RCC 7860 (cell line): ENCODE results near the gene LDHB.
"Not testable (repeated sequence)": the region's sequence is repeated elsewhere in the genome, so short reads cannot be mapped to it uniquely, and the experiment has no call there.

Experiments used
- DNase-seq: peaks from one replicate; pipeline ENCODE4 v3.0.0-alpha.2; 2015; ENCODE audit warnings: low spot score
- FAIRE-seq: peaks from 2 replicates; lab custom pipeline; 2012; peaks lifted over from hg19 to GRCh38; lab: Jason Lieb, UNC

The LDHB gene

DNA sequence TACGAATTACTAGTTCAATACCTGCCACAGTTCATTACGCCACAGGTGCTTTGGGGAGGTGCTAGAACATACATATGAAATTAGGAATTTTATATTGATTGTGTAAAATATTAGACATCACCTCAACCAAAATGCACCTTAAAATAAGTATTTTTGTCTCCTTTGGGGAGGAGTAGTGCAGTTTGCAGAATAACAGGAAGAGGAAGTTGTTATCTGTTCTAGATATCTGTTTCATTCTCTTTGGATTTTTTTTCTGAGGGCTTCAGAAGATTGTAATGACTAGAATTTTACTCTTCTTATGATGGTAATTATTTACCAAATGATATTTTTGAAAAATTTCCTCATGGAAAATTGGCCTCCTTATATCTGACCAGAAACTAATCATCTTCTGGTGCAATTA is 43.1 kb downstream of the LDHB start:
- FAIRE-seq (no peak), DNase-seq (no peak)

DNA sequence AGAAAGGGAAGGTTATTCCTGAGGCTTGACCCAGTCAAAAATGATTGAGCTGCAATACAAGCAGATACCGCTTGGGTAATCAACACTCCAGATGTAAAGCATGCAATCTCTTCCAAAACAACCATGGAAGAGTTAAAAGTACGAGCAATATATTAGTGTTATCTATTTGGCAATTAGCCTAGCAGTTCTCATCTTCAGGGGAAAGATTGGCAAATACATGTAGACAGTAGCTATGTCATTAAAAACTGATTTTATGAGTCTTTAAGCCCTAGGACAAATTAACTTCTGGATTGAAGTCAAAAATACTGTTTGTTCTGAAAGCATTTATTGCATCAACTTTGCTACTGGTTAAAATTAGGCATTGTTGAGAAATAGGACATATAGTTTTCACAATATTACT is 43.7 kb downstream of the LDHB start:
- DNase-seq (no peak), FAIRE-seq (no peak)

DNA sequence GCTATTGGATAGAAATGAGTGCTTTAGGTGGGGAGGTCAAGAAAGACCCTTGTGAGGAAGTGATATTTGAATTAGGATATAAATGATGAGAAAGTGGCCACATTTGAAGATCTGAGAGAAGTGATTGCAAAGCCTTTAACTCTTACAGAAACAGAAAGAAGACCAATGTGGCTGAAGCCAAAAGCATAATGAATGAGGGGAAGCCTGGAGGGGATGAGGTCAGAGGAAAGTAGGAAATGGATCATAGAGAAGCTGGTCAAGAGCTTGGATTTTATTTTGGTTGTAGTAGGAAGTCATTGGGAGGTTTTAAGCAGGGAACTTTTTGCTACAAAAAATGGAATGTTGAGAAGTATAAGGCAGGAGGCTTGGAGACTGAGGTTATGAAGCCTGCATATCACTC is 49.4 kb downstream of the LDHB start:
- FAIRE-seq = no peak
- DNase-seq = no peak

DNA sequence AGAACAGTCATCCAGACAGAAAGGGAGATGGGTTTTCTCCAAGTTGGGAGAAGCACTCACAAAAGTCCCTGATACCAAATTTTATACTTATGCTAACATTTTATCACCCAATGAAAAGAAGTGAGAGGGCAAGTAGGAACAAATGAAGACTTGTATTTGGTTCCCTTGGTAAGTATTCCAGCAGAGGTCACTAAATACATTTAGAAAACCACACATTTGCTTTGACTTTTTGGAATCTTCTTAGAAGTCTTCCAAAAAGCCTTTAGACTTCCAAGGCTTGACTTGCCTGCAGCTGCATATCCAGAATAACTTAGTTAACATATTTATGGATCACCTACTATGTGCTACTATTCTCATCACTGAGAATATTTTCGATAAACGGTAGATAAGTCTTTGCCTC is 49.9 kb downstream of the LDHB start:
- FAIRE-seq (no peak), DNase-seq (no peak)

DNA sequence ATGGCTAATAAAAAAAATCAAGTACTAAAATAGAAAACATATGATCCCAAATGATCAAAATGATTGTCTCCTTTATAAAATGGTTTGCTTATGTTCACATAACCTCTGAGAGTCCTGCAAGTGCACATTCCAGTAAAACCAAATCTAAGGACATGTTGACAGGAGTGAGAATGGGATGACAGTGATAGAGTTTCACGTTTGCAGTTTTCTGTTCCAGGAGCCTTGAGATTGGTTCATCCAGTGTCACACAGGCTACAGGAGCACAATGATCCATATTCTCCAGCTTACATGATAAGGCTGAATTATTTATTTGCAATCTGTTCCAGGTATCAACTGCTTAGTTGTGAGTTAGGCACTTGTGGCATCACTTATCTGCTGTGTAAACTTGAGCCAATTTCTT is 51.5 kb downstream of the LDHB start:
- DNase-seq = no peak
- no peak for FAIRE-seq

DNA sequence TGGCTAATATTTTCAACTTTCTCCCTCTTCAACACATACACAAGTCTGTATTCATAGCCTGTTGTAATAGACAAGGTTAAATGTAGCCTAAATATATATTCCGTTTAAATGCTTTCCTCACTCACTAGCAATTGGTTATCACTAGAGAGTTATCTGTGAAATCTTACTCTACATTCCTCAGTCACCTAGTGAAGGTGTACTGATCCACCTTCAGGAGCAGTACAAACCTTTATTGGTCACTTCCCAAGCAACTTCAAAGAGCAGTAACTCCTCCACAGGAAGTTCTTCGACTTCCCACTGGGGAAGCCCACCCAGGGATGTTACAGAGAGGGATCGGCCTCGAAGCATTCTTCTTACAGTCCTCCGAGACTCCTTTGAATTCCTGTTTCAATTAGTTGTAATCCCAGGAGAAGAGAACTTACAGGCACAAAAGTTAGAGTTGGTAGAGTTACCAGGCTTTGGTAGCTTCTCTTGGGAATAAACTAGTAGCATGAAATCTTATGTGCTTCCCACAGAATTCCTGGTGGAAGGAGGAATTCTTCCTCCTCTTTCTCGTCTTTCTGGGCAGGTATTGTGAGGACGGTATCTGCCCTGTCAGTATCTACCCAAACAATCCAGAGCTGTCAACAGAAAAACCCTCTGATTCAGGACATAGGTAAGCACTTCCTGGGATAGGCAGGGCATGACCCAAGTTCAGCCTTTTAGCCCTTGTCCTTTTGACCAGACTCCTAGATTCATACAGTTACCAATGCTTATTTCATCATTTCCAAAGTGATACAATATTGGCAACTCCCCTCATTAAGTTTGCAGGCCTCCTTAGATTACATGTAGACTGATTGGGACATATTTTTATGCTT is 53.2 kb downstream of the LDHB start, which contains the start of gene GYS2:
Gene GYS2 (minus strand): TSS at position 603 of the 857 bp plus-strand sequence. CDS start 255 bp downstream, at position 348.
- no peak for DNase-seq
- FAIRE-seq = no peak

DNA sequence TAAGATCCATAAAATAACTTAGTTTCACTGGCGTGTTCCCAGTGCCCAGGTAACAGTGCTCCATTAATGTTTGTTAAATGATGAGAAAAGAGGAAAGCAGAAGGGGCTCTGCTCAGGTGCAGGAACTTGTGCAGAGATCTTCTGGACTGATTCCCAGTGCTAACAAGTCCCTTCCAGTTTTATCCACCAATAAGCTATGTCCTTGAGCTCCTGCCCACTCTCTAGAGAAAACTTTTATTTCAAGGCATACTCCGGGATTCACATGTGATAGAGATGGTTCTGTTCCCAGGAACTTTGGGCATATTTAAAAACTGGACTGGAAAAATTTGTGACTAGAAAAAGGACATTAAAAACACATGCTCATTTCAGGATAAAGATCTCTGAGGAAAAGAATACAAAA is 54.9 kb downstream of the LDHB start:
- FAIRE-seq (no peak), DNase-seq (no peak)

DNA sequence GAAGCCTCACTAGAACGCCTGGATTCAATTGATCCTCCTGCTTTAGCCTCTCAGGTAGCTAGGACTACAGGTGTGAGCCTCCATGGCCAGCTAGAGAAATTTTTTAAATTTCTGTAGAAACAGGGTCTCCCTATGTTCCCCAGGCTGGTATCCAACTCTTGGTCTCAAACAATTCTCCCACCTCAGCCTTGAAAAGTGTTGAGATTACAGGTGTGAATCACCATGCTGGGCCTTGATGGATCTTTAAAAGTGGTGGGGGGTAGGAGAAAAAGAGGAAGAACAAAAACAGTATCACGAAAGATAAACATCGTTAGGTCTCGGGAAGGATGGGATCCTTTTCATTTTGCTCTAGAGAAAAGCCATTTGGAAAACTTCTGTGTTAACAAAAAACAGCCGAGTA is 57.4 kb downstream of the LDHB start:
- no peak for DNase-seq
- no peak for FAIRE-seq

DNA sequence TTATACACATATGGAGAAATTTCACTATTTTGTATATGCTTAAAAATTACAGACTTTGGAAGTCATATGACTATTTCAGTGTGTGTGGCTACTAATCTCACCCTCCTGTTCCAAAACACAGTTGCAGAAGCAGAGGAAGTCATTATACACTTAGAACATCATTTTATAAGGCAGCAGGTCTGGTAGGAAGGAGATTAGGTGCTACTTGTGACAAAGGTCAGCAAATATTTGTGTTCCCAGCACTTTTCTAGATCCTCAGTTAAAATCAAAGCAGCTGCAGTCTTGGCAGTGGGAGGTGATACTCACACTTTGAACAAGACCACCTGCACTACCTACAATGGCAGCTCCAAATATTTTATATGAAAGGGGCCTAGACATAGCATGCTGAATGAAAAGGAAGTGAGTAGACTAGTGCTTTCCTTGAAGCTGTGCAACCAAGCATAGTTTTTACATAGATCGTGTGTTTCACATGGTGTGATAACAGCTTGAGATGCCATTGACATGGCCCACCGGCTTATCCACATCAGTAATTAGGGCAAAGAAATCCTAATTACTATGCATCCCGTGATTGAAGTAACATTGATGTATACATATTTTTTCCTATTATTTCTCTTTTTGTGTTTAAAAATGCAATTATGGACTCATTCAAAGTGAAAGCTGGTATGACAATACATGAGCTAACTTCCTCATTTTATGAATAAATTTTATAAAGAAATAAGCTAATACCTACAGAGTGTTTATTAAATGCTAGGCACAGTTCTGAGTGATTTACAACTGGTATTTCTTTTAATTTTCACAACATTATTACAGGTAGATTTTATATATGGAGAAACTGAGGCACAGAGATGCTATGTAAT is 58.3 kb downstream of the LDHB start:
- DNase-seq (no peak), FAIRE-seq (no peak)

DNA sequence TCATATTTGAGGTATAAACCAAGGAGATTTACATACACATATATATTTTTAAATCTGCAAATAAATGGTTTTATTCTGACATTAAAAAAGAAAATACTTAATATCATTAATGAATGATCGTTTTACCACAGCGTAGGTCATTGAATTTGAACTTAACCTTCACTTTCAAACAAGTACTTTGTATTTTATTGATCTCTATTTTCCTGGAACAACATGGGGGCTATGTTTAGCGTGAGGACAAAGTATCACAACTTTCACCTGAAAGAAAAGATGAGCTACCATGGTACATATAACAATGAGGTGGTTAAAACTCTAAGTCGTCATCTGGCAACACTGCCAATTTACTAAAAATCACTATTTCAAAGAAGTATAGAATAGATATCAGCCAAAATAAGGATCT is 59.0 kb downstream of the LDHB start:
- no peak for DNase-seq
- FAIRE-seq = no peak

DNA sequence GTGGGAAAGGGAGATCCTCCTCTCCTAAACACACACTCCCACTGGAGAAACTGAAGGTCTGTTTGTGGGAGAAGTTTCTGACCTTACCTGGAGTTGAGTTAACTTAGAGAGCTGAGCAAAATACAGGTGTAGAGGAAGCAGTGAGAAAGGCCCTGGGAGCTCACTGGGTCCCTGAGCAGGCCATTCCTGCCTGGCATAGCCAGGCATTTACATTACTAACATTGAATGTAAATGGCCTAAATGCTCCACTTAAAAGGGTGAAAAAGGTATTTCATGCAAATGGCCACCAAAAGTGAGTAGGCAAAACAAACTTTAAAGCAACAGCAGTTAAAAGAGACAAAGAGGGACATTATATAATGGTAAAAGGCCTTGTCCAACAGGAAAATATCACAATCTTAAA is 62.3 kb downstream of the LDHB start:
- FAIRE-seq, DNase-seq: not testable (repeated sequence)

DNA sequence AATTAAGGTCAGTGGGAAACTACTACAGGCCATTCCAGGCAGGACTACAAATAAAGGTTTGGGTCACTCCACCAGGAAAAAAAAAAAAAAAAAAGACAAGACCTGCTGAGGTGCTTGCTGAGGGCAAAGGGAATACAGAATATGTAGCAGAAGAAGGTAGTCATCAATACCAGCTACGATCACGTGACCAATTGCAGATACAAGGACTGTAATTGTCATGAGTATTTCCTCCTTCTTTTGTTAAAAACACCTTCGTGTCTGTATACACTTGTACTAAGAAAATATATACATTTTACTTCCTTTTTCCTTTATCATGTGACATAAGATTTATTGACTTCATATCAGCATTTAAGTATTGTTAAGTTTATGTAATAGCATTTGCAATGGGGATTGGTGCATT is 72.2 kb downstream of the LDHB start:
- DNase-seq (no peak), FAIRE-seq (no peak)
